PC-3 (cell line): ENCODE measurements around the gene IGFLR1.

Experiments used
- CTCF ChIP-seq: fragments of 300-600 bp; sonication (generic); conservative IDR thresholded peaks from 2 replicates; pipeline ENCODE4 v1.5.1; 2017; ENCODE audit warnings: antibody characterized with exemption, low read depth, mild to moderate bottlenecking, low read length
- EZH2 ChIP-seq: fragments of 300-600 bp; sonication (generic); IDR thresholded peaks from one replicate; pipeline ENCODE4 v1.6.1; 2017; ENCODE audit warnings: antibody characterized with exemption, mild to moderate bottlenecking, low read length; ENCODE audit not compliant: unreplicated experiment
- EZH2phosphoT487 ChIP-seq: fragments of 300-600 bp; sonication (generic); IDR thresholded peaks from 2 replicates; pipeline ENCODE4 v1.6.1; 2018; ENCODE audit warnings: mild to moderate bottlenecking, antibody characterized with exemption, low read length, borderline replicate concordance

GRCh38 chr19:35689836-35690235 lies 52.4 kb downstream of the IGFLR1 start:
- TF ChIP-seq EZH2phosphoT487 = no peak
- TF ChIP-seq CTCF = no peak
- no peak for TF ChIP-seq EZH2
